ENCODE measurements around the gene FAT4. TPM values are rescaled to one million over a fixed set of nuclear protein-coding genes. Genes with fewer than 3 reads are reported as not detected.

FAT4 gene
- total RNA-seq, 1 experiment from 2014 or later, result 11.8 TPM

DNA sequence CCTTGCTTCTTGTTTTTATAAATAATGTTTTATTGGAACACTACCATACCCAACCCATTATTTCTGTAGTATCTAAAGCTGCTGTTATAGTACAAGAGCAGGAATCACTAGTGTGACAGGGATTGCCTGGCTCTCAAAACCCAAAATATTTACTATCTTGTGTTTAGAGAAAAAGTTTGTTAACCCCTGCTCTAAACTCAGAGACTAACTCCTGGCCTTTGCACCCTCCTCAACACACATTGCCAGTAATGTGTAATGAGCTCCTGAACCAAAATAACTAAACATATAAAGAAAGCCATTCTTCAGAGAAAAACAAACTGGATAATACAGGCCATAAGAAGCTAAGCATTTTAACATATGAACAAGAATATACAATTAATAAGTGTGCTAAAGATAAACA is 8.2 kb upstream of the FAT4 start:
- TF ChIP-seq, protein P1, sequence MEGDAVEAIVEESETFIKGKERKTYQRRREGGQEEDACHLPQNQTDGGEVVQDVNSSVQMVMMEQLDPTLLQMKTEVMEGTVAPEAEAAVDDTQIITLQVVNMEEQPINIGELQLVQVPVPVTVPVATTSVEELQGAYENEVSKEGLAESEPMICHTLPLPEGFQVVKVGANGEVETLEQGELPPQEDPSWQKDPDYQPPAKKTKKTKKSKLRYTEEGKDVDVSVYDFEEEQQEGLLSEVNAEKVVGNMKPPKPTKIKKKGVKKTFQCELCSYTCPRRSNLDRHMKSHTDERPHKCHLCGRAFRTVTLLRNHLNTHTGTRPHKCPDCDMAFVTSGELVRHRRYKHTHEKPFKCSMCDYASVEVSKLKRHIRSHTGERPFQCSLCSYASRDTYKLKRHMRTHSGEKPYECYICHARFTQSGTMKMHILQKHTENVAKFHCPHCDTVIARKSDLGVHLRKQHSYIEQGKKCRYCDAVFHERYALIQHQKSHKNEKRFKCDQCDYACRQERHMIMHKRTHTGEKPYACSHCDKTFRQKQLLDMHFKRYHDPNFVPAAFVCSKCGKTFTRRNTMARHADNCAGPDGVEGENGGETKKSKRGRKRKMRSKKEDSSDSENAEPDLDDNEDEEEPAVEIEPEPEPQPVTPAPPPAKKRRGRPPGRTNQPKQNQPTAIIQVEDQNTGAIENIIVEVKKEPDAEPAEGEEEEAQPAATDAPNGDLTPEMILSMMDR (IDR thresholded peaks at IDR 0.05), result no peak
- TF ChIP-seq, protein P2, sequence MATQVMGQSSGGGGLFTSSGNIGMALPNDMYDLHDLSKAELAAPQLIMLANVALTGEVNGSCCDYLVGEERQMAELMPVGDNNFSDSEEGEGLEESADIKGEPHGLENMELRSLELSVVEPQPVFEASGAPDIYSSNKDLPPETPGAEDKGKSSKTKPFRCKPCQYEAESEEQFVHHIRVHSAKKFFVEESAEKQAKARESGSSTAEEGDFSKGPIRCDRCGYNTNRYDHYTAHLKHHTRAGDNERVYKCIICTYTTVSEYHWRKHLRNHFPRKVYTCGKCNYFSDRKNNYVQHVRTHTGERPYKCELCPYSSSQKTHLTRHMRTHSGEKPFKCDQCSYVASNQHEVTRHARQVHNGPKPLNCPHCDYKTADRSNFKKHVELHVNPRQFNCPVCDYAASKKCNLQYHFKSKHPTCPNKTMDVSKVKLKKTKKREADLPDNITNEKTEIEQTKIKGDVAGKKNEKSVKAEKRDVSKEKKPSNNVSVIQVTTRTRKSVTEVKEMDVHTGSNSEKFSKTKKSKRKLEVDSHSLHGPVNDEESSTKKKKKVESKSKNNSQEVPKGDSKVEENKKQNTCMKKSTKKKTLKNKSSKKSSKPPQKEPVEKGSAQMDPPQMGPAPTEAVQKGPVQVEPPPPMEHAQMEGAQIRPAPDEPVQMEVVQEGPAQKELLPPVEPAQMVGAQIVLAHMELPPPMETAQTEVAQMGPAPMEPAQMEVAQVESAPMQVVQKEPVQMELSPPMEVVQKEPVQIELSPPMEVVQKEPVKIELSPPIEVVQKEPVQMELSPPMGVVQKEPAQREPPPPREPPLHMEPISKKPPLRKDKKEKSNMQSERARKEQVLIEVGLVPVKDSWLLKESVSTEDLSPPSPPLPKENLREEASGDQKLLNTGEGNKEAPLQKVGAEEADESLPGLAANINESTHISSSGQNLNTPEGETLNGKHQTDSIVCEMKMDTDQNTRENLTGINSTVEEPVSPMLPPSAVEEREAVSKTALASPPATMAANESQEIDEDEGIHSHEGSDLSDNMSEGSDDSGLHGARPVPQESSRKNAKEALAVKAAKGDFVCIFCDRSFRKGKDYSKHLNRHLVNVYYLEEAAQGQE (IDR thresholded peaks at IDR 0.05; ENCODE audit: insufficient read depth in 1 of 2, low read depth in 2 of 2, low read length in 1 of 2), result no peak
- TF ChIP-seq SIN3A (IDR thresholded peaks at IDR 0.05; ENCODE audit: borderline replicate concordance, insufficient read depth, low read depth, low read length) (no peak), POLR2AphosphoS5 (IDR thresholded peaks at IDR 0.05; ENCODE audit: low read depth, low read length) (no peak), TCF7L2 (IDR thresholded peaks at IDR 0.05; ENCODE audit: low read depth, low read length) (no peak)
- ATAC-seq, result no peak
- Histone ChIP-seq H3K36me3 (ENCODE audit: control insufficient read depth, insufficient read depth, low read length) (no peaks in the 10 kb centered on the region), H3K4me1 (ENCODE audit: control insufficient read depth, insufficient read depth, low read length) (no peaks in the 10 kb centered on the region), H3K27me3 (ENCODE audit: control insufficient read depth, insufficient read depth, low read length) (no peaks in the 10 kb centered on the region), H3K27ac (ENCODE audit: low read length) (no peak overlapping the region), H3K4me3 (ENCODE audit: low read depth in 2 of 2, low read length in 2 of 2) (no peak overlapping the region), H3K9me3 (ENCODE audit: control insufficient read depth, insufficient read depth, low read depth, low read length) (no peaks in the 10 kb centered on the region)
- no peak for DNase-seq (ENCODE audit: low read depth, low spot score)
- ChIA-PET CTCF (no interaction called here), POLR2A (no interaction called here)
- in situ Hi-C loops (cut with HindIII; ENCODE audit: low pct_unique_long_range_greater_than_20kb, low sequenced_read_pairs) (no loop called here), intact Hi-C loops (cut with micrococcal nuclease; ENCODE audit: unreplicated experiment) (no loop called here)
- no TSS peak for BruUV-seq (replicated peaks)

DNA sequence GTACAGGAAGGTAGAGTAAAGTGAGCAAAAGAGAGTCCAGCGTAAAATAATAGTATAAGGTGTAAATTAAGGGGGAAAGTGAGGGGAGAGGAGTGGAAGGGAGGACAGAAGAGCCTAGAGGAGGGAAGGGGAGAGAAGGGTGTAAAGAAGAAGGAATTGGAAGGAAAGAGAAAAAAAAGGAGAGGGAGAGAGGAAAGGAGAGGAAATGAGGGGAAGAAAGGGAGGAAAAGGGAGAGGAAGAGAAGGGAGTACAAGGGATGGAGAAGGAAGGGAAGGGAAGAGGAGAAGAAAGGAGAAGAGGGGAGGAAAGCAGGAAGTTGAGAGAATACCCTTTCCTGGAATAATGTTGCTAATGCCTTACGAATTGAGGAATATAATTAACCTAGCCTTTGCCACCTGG is 3.3 kb upstream of the FAT4 start:
- Histone ChIP-seq H3K4me3 (ENCODE audit: low read depth in 2 of 2, low read length in 2 of 2) (no peak overlapping the region), H3K27me3 (ENCODE audit: control insufficient read depth, insufficient read depth, low read length) (no peaks in the 10 kb centered on the region), H3K4me1 (ENCODE audit: control insufficient read depth, insufficient read depth, low read length) (peaks cover 7% of the 10 kb centered on the region), H3K9me3 (ENCODE audit: control insufficient read depth, insufficient read depth, low read depth, low read length) (no peaks in the 10 kb centered on the region), H3K36me3 (ENCODE audit: control insufficient read depth, insufficient read depth, low read length) (no peaks in the 10 kb centered on the region; the same call in 1 of the 2 replicates), H3K27ac (ENCODE audit: low read length) (no peak overlapping the region)
- ChIA-PET CTCF (no interaction called here), POLR2A (no interaction called here)
- BruUV-seq (replicated peaks), result no TSS peak
- no peak for DNase-seq (ENCODE audit: low read depth, low spot score)
- in situ Hi-C loops (cut with HindIII; ENCODE audit: low pct_unique_long_range_greater_than_20kb, low sequenced_read_pairs), result no loop called here
- TF ChIP-seq POLR2AphosphoS5 (IDR thresholded peaks at IDR 0.05; ENCODE audit: low read depth, low read length), result no peak
- TF ChIP-seq, protein P1 (IDR thresholded peaks at IDR 0.05), result no peak
- TF ChIP-seq, protein P2 (IDR thresholded peaks at IDR 0.05; ENCODE audit: insufficient read depth in 1 of 2, low read depth in 2 of 2, low read length in 1 of 2), result no peak
- TF ChIP-seq SIN3A (IDR thresholded peaks at IDR 0.05; ENCODE audit: borderline replicate concordance, insufficient read depth, low read depth, low read length), result no peak
- TF ChIP-seq TCF7L2 (IDR thresholded peaks at IDR 0.05; ENCODE audit: low read depth, low read length), result no peak
- intact Hi-C loops (cut with micrococcal nuclease; ENCODE audit: unreplicated experiment), result loop anchor here (5.0 to 10.0 kb wide), 2 partner anchors 661 to 1293 kb away; no protein-coding TSS in a partner anchor
- no peak for ATAC-seq

All from Panc1 (cell line).